Natural killer cell (primary cell): Measurements from ENCODE around the gene ZNF273. TPM values are rescaled to one million over a fixed set of nuclear protein-coding genes. Genes with fewer than 3 reads are reported as not detected.

ENCODE experiments used
- ATAC-seq, 3 donors: fragments of 150-1000 bp in 2 of 3; fragments of 200-7000 bp in 1 of 3; cut with Tn5 transposase; 1 replicate in 1 of 3; 2 replicates in 2 of 3; pipeline ENCODE4 v1.10.0; 2021; ENCODE audit warnings: mild to moderate bottlenecking in 2 of 3, moderate library complexity in 2 of 3
- DNase-seq, 2 donors: peaks; one replicate each; pipeline versions ENCODE4 v3.0.0 to v3.0.0-alpha.2; 2013 to 2021; ENCODE audit warnings: mixed read lengths in 1 of 2
- H3K27ac ChIP-seq: one replicate; pipeline ENCODE4 v1.5.1; 2013; ENCODE audit warnings: mild to moderate bottlenecking, low read length
- H3K27me3 ChIP-seq: one replicate; pipeline ENCODE4 v1.6.1; 2013; ENCODE audit warnings: low read length; ENCODE audit not compliant: control insufficient read depth, insufficient read depth
- H3K36me3 ChIP-seq: one replicate; pipeline ENCODE4 v1.6.1; 2013; ENCODE audit warnings: low read length; ENCODE audit not compliant: control insufficient read depth, insufficient read depth
- H3K4me1 ChIP-seq: one replicate; pipeline ENCODE4 v1.6.1; 2013; ENCODE audit warnings: low read length; ENCODE audit not compliant: control insufficient read depth, insufficient read depth
- H3K4me3 ChIP-seq: one replicate; pipeline ENCODE4 v1.5.1; 2013; ENCODE audit warnings: low read length
- H3K9me3 ChIP-seq: one replicate; pipeline ENCODE4 v1.6.1; 2013; ENCODE audit warnings: low read length; ENCODE audit not compliant: control insufficient read depth, insufficient read depth
- H3K27ac Mint-ChIP-seq, 2 donors: one replicate each; pipeline ENCODE4 v1.8.0; 2022; ENCODE audit warnings: mild to moderate bottlenecking in 2 of 2, mixed read lengths in 2 of 2, moderate library complexity in 1 of 2
- H3K27me3 Mint-ChIP-seq, 2 donors: one replicate each; pipeline ENCODE4 v1.8.0; 2022; ENCODE audit warnings: low read depth in 2 of 2, mixed read lengths in 2 of 2
- H3K36me3 Mint-ChIP-seq: one replicate; pipeline ENCODE4 v1.8.0; 2022; ENCODE audit warnings: mixed read lengths
- H3K4me1 Mint-ChIP-seq, 2 donors: one replicate each; pipeline ENCODE4 v1.8.0; 2022; ENCODE audit warnings: mixed read lengths in 2 of 2
- H3K4me3 Mint-ChIP-seq: one replicate; pipeline ENCODE4 v1.8.0; 2022; ENCODE audit warnings: mild to moderate bottlenecking, moderate library complexity, mixed read lengths
- H3K9me3 Mint-ChIP-seq, 2 donors: one replicate each; pipeline ENCODE4 v1.8.0; 2022; ENCODE audit warnings: mixed read lengths in 2 of 2
- WGBS: methylation state at CpG from one replicate; pipeline ENCODE4 v1.1.7; 2013; ENCODE audit warnings: missing lambda C conversion rate; ENCODE audit not compliant: insufficient coverage; 5-methylcytosine and 5-hydroxymethylcytosine counted together
- intact Hi-C: fragments of 100-400 bp; cut with micrococcal nuclease; formaldehyde crosslinking; loops from one replicate; pipeline ENCODE4 v1.14.2; 2022
- total RNA-seq, 4 donors: library from RNA; stranded (reverse); fragments of 120-200 nt in 1 of 4; gene quantifications; one replicate each; pipeline versions ENCODE4 v1.2.3 to v1.2.4, GENCODE V29; 2013 to 2022
- TF ChIP-seq, protein P1 (sequence below): fragments of 200-600 bp; IDR thresholded peaks from one replicate; pipeline ENCODE4 v1.8.0; 2022; ENCODE audit warnings: antibody characterized with exemption

Gene ZNF273
- total RNA-seq, 3 donors from 2014 or later (not counting 1 experiment from before 2014, with no cell fraction given): 2.9 to 4.2 (median 4.0) TPM

DNA sequence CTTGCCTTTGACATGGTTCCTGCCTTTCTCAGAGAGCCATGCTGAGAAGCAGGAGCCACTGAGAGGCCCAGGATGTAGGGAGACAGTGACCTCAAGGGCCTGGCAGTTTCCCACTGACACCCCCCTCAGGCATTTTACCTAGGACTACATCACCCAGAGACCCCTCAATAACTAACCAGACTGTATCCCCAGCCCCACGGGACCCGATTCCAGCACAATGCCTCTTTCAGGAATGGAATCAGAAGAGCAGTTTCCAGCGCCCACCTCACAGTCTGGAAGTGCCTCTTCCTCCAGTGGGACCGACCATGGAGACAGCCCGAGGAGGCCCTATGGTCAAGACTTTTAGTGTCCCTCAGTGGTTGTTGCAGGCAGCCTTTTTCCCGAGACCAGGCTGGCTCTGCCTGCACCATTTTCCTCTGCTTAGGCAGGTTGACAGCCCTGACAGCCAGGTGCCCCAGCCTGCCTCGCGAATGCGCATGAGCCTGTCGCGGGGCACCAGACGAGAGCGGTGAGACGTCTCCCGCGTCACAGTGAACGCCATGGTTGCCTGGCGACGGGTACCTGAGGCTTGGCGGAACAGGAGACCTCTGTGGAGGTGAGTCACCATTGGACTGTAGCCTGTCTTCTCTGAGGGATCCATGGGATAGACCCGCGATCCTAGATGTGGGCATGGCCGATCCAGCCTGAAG lies 28.4 kb upstream of the ZNF273 start:
- H3K36me3 ChIP-seq: no peaks in the 10 kb centered on the region

DNA sequence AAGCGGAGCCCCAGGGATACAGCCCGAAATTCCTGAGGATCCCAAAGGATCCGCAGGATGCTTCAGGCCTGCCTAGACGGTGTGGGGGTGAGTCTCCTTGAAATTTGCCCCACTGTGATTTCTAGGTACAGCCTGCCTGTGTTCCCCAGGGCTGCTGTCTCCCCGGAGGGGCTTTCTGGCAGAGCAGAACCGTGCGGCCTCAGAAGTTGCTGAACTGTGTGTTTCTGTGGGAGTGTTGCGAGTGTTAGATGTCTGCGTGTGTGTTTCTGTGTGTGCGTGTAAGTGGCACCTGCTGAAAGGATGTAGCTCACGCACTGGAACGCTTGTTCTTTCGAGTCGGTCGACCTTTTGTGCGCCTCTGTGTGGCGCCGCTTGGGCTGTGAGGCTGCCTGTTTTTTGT lies 27.8 kb upstream of the ZNF273 start:
- TF ChIP-seq, protein P1, sequence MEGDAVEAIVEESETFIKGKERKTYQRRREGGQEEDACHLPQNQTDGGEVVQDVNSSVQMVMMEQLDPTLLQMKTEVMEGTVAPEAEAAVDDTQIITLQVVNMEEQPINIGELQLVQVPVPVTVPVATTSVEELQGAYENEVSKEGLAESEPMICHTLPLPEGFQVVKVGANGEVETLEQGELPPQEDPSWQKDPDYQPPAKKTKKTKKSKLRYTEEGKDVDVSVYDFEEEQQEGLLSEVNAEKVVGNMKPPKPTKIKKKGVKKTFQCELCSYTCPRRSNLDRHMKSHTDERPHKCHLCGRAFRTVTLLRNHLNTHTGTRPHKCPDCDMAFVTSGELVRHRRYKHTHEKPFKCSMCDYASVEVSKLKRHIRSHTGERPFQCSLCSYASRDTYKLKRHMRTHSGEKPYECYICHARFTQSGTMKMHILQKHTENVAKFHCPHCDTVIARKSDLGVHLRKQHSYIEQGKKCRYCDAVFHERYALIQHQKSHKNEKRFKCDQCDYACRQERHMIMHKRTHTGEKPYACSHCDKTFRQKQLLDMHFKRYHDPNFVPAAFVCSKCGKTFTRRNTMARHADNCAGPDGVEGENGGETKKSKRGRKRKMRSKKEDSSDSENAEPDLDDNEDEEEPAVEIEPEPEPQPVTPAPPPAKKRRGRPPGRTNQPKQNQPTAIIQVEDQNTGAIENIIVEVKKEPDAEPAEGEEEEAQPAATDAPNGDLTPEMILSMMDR: no peak
- peaks cover 13 to 15% of the 10 kb centered on the region in 2 donors for H3K27me3 Mint-ChIP-seq
- intact Hi-C loops: no loop called here
- Histone ChIP-seq H3K9me3 (peaks cover 4% of the 10 kb centered on the region), H3K27ac (no peak overlapping the region), H3K4me3 (no peak overlapping the region), H3K36me3 (no peaks in the 10 kb centered on the region), H3K27me3 (peaks cover 3% of the 10 kb centered on the region), H3K4me1 (peaks cover 9% of the 10 kb centered on the region)
- peaks cover 0 to 16% of the 10 kb centered on the region in 2 donors for H3K4me1 Mint-ChIP-seq
- ATAC-seq (no peak), DNase-seq (no peak)
- no peak overlapping the region for H3K4me3 Mint-ChIP-seq
- H3K9me3 Mint-ChIP-seq: peaks cover 2% of the 10 kb centered on the region in 2 donors
- 91% methylated on average over 18 of the region's 18 CpGs for WGBS
- no peaks in the 10 kb centered on the region for H3K36me3 Mint-ChIP-seq
- H3K27ac Mint-ChIP-seq: no peak overlapping the region

More for the DNA sequence above, 28.4 kb upstream of the ZNF273 start:
- Histone ChIP-seq H3K27me3 (peaks cover 3% of the 10 kb centered on the region), H3K27ac (no peak overlapping the region), H3K4me3 (no peak overlapping the region), H3K9me3 (peaks cover 4% of the 10 kb centered on the region), H3K4me1 (peaks cover 9% of the 10 kb centered on the region)
- Mint-ChIP-seq H3K4me1 (peaks cover 0 to 16% of the 10 kb centered on the region in 2 donors), H3K4me3 (no peak overlapping the region), H3K9me3 (peaks cover 2 to 3% of the 10 kb centered on the region in 2 donors), H3K36me3 (no peaks in the 10 kb centered on the region), H3K27me3 (peaks cover 13 to 15% of the 10 kb centered on the region in 2 donors), H3K27ac (no peak overlapping the region)
- ATAC-seq: no peak
- DNase-seq: no peak
- TF ChIP-seq, protein P1: no peak
- WGBS: 88% methylated on average over 23 of the region's 23 CpGs
- intact Hi-C loops: no loop called here

DNA sequence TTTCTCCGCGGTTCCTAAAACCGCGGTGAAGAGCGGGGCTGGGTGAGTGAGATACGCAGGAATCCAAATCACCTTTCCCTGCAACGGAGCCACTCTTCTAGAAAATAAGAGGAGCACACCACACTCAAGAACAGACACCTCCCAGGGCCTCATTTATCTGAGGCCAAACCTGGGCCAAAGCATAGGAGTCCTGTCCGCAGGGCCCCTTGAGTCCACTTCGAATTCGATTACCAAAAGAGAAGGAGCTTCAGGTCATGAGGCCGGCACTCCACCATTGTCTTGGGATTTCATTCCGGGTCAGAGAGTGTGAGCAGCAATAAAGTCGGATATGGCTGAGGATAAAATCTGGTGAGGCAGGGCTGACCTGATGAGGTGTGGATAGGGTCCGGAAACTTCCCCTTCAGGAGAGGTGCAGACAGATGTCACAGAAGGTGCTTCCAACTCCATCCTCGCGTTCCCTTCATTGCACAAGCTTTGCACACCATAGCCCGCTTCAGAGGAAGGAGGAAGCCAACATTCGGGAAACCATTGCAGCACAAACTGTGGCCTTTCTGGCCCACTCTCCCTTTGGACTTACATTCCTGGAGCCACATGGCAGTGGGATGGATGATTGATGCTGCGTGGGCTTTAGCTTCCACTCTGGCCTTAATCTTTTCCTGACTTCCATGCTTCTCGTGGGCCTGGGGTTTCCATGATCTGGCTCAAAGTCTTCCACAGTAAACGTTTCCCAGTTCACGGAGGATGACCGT lies 27.2 kb upstream of the ZNF273 start:
- intact Hi-C loops: no loop called here
- peaks cover 4% of the 10 kb centered on the region for H3K9me3 ChIP-seq
- peaks cover 9% of the 10 kb centered on the region for H3K4me1 ChIP-seq
- Mint-ChIP-seq H3K27me3 (peaks cover 13 to 15% of the 10 kb centered on the region in 2 donors), H3K9me3 (peaks cover 0 to 2% of the 10 kb centered on the region in 2 donors), H3K4me3 (no peak overlapping the region), H3K36me3 (no peaks in the 10 kb centered on the region), H3K4me1 (peaks cover 0 to 16% of the 10 kb centered on the region in 2 donors), H3K27ac (no peak overlapping the region)
- no peak overlapping the region for H3K4me3 ChIP-seq
- DNase-seq: no peak
- no peaks in the 10 kb centered on the region for H3K36me3 ChIP-seq
- H3K27me3 ChIP-seq: peaks cover 3% of the 10 kb centered on the region
- ATAC-seq: no peak
- TF ChIP-seq, protein P1: no peak
- H3K27ac ChIP-seq: no peak overlapping the region
- WGBS: 92% methylated on average over 23 of the region's 23 CpGs
